Mesothelial cell of epicardium (in vitro differentiated cells): Measurements from ENCODE around the gene LTA4H. TPM values are rescaled to one million over a fixed set of nuclear protein-coding genes. Genes with fewer than 3 reads are reported as not detected.

Experiments used
- DNase-seq, 2 experiments: peaks; one replicate each; pipeline ENCODE4 v3.0.0; 2021; ENCODE audit warnings: low spot score in 2 of 2; ENCODE audit not compliant: unreplicated experiment in 2 of 2
- H3K27ac Mint-ChIP-seq: 2 replicates; pipeline ENCODE4 v1.8.0; 2021; ENCODE audit warnings: mixed read lengths
- H3K27me3 Mint-ChIP-seq: 2 replicates; pipeline ENCODE4 v1.8.0; 2021; ENCODE audit warnings: low read depth, mixed read lengths
- H3K36me3 Mint-ChIP-seq: 2 replicates; pipeline ENCODE4 v1.8.0; 2021; ENCODE audit warnings: mixed read lengths
- H3K4me1 Mint-ChIP-seq: 2 replicates; pipeline ENCODE4 v1.8.0; 2021; ENCODE audit warnings: mixed read lengths
- H3K4me3 Mint-ChIP-seq: 2 replicates; pipeline ENCODE4 v1.8.0; 2021; ENCODE audit warnings: mild to moderate bottlenecking, moderate library complexity, mixed read lengths
- H3K9me3 Mint-ChIP-seq: 2 replicates; pipeline ENCODE4 v1.8.0; 2021; ENCODE audit warnings: mixed read lengths
- total RNA-seq: library from RNA; stranded (reverse); gene quantifications from 3 replicates; pipeline ENCODE4 v1.2.1, GENCODE V29; 2021
- TF ChIP-seq, protein P1 (sequence below): fragments of 200-600 bp; sonication (generic); IDR thresholded peaks from one replicate; pipeline ENCODE4 v1.5.0; 2021; ENCODE audit warnings: antibody characterized with exemption; ENCODE audit not compliant: unreplicated experiment

The LTA4H gene
- 95.5 to 96.4 TPM (median 96.2 TPM) in 3 replicates for total RNA-seq

DNA sequence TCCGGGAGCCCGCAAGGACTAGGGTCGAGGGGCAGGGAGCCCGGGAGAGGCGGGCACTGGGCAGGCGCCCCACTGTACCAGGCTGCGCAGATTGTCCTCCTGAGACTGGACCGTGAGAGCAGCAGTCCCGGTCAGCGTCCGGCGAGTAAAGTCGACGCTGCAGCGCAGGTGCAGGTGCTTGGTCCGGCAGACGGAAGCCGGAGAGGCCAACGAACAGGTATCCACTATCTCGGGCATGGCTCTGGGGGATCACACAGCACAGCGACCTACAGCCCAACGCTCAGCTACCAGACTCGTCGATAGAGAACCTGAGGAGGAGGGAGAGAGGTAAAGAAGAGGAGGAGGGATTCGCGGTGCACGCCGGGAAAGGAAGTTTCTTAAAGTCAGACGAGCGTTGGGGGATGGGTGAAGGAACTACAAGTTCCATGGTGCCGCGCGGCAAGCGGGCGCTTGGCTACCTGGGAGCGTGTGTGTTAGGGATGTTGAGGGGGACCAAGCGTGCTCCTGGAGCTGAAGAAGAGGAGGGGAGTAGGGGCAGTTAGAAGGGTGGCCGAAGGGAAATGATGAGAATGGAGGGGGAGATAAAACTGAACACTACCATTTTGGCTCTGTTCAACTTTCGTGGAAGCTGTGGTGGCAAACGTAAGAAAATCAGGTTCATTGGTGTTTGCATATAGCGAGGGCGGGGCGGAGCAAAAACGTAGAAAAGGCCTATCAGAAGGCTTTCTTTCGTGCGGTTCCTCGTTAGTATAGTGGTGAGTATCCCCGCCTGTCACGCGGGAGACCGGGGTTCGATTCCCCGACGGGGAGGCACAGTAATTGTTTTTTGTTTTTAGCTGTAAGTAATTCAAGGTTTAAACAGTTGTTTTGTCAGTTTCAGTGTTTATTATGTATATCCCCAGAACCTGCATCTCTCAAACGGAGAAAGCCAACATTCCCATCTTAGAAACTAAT, at the start of gene LTA4H:
Gene LTA4H, minus strand, starts transcription at position 305 of the 954 bp plus-strand sequence. Its CDS starts 68 bp downstream, at position 237.
- Mint-ChIP-seq H3K27ac (no peak within 1 kb of the TSS), H3K27me3 (no peaks in the 10 kb centered on the region), H3K36me3 (no peaks in the 10 kb centered on the region), H3K4me3 (no peak within 1 kb of the TSS), H3K9me3 (no peaks in the 10 kb centered on the region), H3K4me1 (peaks cover 10% of the 10 kb centered on the region)
- DNase-seq: peak; percentile 93 to 98
- TF ChIP-seq, protein P1, sequence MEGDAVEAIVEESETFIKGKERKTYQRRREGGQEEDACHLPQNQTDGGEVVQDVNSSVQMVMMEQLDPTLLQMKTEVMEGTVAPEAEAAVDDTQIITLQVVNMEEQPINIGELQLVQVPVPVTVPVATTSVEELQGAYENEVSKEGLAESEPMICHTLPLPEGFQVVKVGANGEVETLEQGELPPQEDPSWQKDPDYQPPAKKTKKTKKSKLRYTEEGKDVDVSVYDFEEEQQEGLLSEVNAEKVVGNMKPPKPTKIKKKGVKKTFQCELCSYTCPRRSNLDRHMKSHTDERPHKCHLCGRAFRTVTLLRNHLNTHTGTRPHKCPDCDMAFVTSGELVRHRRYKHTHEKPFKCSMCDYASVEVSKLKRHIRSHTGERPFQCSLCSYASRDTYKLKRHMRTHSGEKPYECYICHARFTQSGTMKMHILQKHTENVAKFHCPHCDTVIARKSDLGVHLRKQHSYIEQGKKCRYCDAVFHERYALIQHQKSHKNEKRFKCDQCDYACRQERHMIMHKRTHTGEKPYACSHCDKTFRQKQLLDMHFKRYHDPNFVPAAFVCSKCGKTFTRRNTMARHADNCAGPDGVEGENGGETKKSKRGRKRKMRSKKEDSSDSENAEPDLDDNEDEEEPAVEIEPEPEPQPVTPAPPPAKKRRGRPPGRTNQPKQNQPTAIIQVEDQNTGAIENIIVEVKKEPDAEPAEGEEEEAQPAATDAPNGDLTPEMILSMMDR: no peak

DNA sequence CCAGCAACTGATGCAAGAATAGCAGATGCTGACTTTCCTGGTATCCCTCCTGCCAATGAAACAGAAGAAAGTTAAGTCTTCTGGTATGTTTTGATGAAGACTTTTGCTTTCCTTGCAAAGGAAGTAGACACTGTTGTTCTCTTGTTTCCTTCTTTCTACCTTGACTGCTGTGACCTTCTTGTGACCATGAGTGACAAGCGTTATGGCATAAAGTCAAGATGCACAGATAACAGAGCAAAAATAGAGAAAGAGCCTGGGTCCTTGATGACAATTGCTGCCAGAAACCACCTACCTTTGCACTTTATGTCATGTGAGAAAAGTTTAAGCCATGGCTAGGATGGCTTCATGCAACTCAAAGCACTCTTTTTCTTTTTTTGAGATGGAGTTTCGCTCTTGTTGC, 49.2 kb upstream of the LTA4H start:
- Mint-ChIP-seq H3K9me3 (peaks cover 26% of the 10 kb centered on the region), H3K36me3 (no peaks in the 10 kb centered on the region), H3K27ac (no peak overlapping the region), H3K4me1 (no peaks in the 10 kb centered on the region), H3K27me3 (no peaks in the 10 kb centered on the region), H3K4me3 (no peak overlapping the region)
- no peak for DNase-seq
- TF ChIP-seq, protein P1: no peak

DNA sequence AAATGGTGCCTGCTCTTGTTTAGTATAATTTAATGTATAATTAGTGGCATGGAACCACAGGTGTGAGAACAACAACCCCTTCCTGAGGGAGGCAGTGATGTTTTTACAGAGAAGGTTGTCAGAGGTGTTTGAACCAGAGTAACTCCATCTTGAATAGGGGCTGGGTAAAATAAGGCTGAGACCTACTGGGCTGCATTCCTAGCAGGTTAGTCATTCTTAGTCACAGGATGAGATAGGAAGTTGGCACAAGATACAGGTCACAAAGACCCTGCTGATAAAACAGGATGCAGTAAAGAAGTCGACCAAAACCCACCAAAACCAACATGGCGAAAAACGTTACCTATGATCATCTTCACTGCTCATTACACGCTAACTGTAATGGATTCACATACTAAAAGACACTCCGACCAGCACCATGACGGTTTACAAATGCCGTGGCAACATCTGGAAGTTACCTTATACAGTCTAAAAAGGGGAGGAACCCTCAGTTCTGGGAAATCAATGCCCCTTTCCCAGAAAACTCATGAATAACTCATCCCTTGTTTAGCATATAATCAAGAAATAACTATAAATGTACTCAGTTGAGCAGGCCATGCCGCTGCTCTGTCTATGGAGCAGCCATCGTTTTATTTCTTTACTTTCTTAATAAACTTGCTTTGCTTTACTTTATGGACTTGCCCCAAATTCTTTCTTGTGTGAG, 47.8 kb upstream of the LTA4H start:
- Mint-ChIP-seq H3K36me3 (no peaks in the 10 kb centered on the region), H3K27ac (no peak overlapping the region), H3K27me3 (no peaks in the 10 kb centered on the region), H3K4me1 (no peaks in the 10 kb centered on the region), H3K4me3 (no peak overlapping the region), H3K9me3 (peaks cover 14% of the 10 kb centered on the region)
- TF ChIP-seq, protein P1: no peak
- no peak for DNase-seq

DNA sequence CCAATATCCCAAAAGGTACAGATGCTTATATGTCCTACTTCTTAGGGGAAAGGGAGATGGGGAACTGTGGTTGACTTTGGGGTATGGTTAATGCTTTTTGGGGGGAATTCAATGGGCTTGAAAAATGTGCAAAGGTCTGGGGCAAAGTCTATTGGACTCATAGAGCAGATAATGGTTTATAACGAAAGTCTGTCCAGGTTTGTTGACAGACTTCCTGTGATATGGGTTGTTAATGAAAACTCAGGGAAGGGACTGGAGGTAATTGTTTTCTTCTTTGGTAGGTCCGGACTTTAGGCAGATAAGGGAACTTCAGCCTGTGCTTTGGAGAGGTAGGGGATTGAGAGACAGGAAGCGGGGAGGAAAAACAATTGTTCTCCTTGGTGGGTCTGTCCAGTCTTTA, 46.2 kb upstream of the LTA4H start:
- DNase-seq: no peak
- Mint-ChIP-seq H3K9me3 (peaks cover 7% of the 10 kb centered on the region), H3K36me3 (no peaks in the 10 kb centered on the region), H3K27ac (no peak overlapping the region), H3K27me3 (no peaks in the 10 kb centered on the region), H3K4me3 (no peak overlapping the region), H3K4me1 (no peaks in the 10 kb centered on the region)
- TF ChIP-seq, protein P1: no peak

DNA sequence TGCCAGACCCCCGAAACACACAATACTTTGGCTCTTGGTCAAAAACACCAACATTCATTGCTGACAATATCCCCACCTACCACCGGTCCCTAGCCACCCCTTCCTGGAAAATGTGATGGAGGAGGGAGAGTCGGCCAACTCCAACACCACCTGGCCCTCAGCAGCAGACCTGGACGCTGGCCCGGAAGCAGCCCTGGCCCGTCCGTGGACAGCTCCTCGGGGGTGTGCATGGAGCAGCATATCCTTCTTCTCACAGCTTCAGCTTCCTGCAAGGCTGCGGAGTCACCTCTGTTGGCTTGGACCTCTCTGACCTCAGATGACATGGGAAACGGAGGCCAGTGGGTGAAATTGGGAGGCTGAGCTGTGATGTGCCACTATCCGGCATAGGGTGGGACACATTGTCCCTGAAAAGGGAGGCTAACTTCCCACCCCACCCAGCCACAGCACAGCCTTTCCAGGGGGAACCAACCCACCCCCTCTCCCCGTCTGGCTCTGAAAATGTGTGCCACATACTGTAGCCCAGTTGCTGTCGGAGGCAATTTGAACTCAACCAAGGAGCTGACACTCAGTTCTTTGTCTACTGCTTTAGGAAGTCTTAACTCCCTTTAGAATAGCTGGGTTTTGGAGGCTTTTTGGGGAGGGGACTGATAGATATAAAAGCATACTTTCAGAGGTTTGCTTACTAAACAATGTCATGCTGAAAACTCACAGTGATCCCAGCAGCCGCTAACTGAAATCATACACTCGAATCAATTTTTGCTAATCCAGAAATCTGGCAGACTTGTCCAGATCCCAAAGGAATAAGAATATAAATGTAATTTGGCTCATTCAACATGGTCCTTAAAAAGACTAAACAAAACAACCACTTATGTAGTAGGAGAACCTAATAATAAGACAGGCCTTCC, 43.1 kb upstream of the LTA4H start:
- Mint-ChIP-seq H3K4me1 (no peaks in the 10 kb centered on the region), H3K36me3 (no peaks in the 10 kb centered on the region), H3K27me3 (no peaks in the 10 kb centered on the region), H3K4me3 (no peak overlapping the region), H3K9me3 (no peaks in the 10 kb centered on the region), H3K27ac (no peak overlapping the region)
- TF ChIP-seq, protein P1: no peak
- no peak for DNase-seq
